ENCODE results near the gene PCDHB7.
"Not testable (repeated sequence)": the region's sequence is repeated elsewhere in the genome, so short reads cannot be mapped to it uniquely, and the experiment has no call there.

Gene PCDHB7

GRCh38 chr5:141182248-141182647 lies 9.8 kb downstream of the PCDHB7 start, which contains the start of gene PCDHB16:
TSS of gene PCDHB16 (plus strand) at chr5:141182387. CDS start at chr5:141182560, 173 bp downstream.
- peak; percentile 50 for DNase-seq

- DNase-seq = not testable (repeated sequence)
Observed at GRCh38 chr5:141184117-141184855, 11.8 kb downstream of the PCDHB7 start.

GRCh38 chr5:141186897-141187512 lies 14.6 kb downstream of the PCDHB7 start, which contains the start of gene PCDHB9:
TSS of gene PCDHB9 (plus strand) at chr5:141187161. CDS start at chr5:141187319, 158 bp downstream.
- peak; percentile 52 for DNase-seq

GRCh38 chr5:141188682-141189081 lies 16.2 kb downstream of the PCDHB7 start:
- DNase-seq = not testable (repeated sequence)

- DNase-seq = not testable (repeated sequence)
Observed at GRCh38 chr5:141189131-141189530, 16.7 kb downstream of the PCDHB7 start.

- peak; percentile 45 for DNase-seq
Observed at GRCh38 chr5:141192110-141192725, 19.8 kb downstream of the PCDHB7 start, which contains the start of gene PCDHB10. TSS of gene PCDHB10 (plus strand) at chr5:141192353. CDS start at chr5:141192553, 200 bp downstream.

- not testable (repeated sequence) for DNase-seq
Observed at GRCh38 chr5:141194332-141194731, 21.9 kb downstream of the PCDHB7 start.

GRCh38 chr5:141196363-141196762 lies 23.9 kb downstream of the PCDHB7 start:
- DNase-seq = no peak

- DNase-seq = peak; percentile 2
Observed at GRCh38 chr5:141199359-141200235, 27.2 kb downstream of the PCDHB7 start, which contains the start of gene PCDHB11. TSS of gene PCDHB11 (plus strand) at chr5:141199627. CDS start at chr5:141199775, 148 bp downstream.

- DNase-seq = not testable (repeated sequence)
Observed at GRCh38 chr5:141201126-141201525, 28.7 kb downstream of the PCDHB7 start.

- not testable (repeated sequence) for DNase-seq
Observed at GRCh38 chr5:141201646-141202045, 29.2 kb downstream of the PCDHB7 start.

GRCh38 chr5:141208478-141208877 lies 36.0 kb downstream of the PCDHB7 start, which contains the start of gene PCDHB12:
TSS of gene PCDHB12 (plus strand) at chr5:141208719. CDS start at chr5:141208908, 189 bp downstream.
- peak; percentile 7 for DNase-seq

- DNase-seq = not testable (repeated sequence)
Observed at GRCh38 chr5:141210281-141210680, 37.8 kb downstream of the PCDHB7 start.

- not testable (repeated sequence) for DNase-seq
Observed at GRCh38 chr5:141210849-141211248, 38.4 kb downstream of the PCDHB7 start.

- not testable (repeated sequence) for DNase-seq
Observed at GRCh38 chr5:141213656-141214339, 41.4 kb downstream of the PCDHB7 start, which contains the start of gene PCDHB13. TSS of gene PCDHB13 (plus strand) at chr5:141213919. CDS start at chr5:141214124, 205 bp downstream.

GRCh38 chr5:141214583-141214982 lies 42.1 kb downstream of the PCDHB7 start:
- DNase-seq = not testable (repeated sequence)

GRCh38 chr5:141215504-141215903 lies 43.1 kb downstream of the PCDHB7 start:
- DNase-seq = not testable (repeated sequence)

GRCh38 chr5:141216035-141216434 lies 43.6 kb downstream of the PCDHB7 start:
- DNase-seq = not testable (repeated sequence)

GRCh38 chr5:141223112-141223783 lies 50.8 kb downstream of the PCDHB7 start, which contains the start of gene PCDHB14:
TSS of gene PCDHB14 (plus strand) at chr5:141223343. CDS start at chr5:141223506, 163 bp downstream.
- peak; percentile 52 for DNase-seq

- DNase-seq = not testable (repeated sequence)
Observed at GRCh38 chr5:141224844-141225243, 52.4 kb downstream of the PCDHB7 start.

Measured in NCI-H2171 treated with DMSO at 0.1 percent for 48 hours (cell line).